ENCODE data around the gene ACOT9. TPM values are rescaled to one million over a fixed set of nuclear protein-coding genes. Genes with fewer than 3 reads are reported as not detected.

ACOT9 gene
- total RNA-seq (10 to 100 TPM; 22.5 to 24.9 TPM), total RNA-seq (44.5 to 56.8 reads per million in 2 donors)

GRCh38 chrX:23742697-23743622, at the start of gene ACOT9:
TSS of gene ACOT9 (minus strand) at chrX:23743276. CDS start at chrX:23743144, 132 bp downstream.
- ATAC-seq (peak; percentile 89), DNase-seq (peak; percentile 44 to 66 (median 50))
- H3K9me3 ChIP-seq (ENCODE audit: control insufficient read depth, low read length, poor library complexity, severe bottlenecking) = no peaks in the 10 kb centered on the region
- no peaks in the 10 kb centered on the region for H3K36me3 Mint-ChIP-seq (ENCODE audit: low read depth)
- no peaks in the 10 kb centered on the region for H3K27me3 Mint-ChIP-seq
- peaks cover 21% of the 10 kb centered on the region for H3K4me1 Mint-ChIP-seq
- H3K27ac Mint-ChIP-seq = peak within 1 kb of the TSS; percentile 87
- peak within 1 kb of the TSS; percentile 88 for H3K4me3 Mint-ChIP-seq

GRCh38 chrX:23790155-23790497, 47.0 kb upstream of the ACOT9 start:
- Mint-ChIP-seq H3K36me3 (ENCODE audit: low read depth) (no peaks in the 10 kb centered on the region), H3K27me3 (no peaks in the 10 kb centered on the region), H3K27ac (no peak overlapping the region), H3K4me3 (no peak overlapping the region), H3K4me1 (peaks cover 3% of the 10 kb centered on the region)
- DNase-seq = no peak
- H3K9me3 ChIP-seq (ENCODE audit: control insufficient read depth, low read length, poor library complexity, severe bottlenecking) = no peaks in the 10 kb centered on the region
- no peak for ATAC-seq

- ATAC-seq = no peak
- H3K4me1 Mint-ChIP-seq = peaks cover 4% of the 10 kb centered on the region
- H3K36me3 Mint-ChIP-seq (ENCODE audit: low read depth) = no peaks in the 10 kb centered on the region
- no peak overlapping the region for H3K27ac Mint-ChIP-seq
- H3K9me3 ChIP-seq (ENCODE audit: control insufficient read depth, low read length, poor library complexity, severe bottlenecking) = no peaks in the 10 kb centered on the region
- DNase-seq = no peak
- no peaks in the 10 kb centered on the region for H3K27me3 Mint-ChIP-seq
- no peak overlapping the region for H3K4me3 Mint-ChIP-seq
These were observed 46.5 kb upstream of the ACOT9 start for GRCh38 chrX:23789386-23790154.

GRCh38 chrX:23788946-23789345, 45.9 kb upstream of the ACOT9 start:
- no peak overlapping the region for H3K27ac Mint-ChIP-seq
- H3K9me3 ChIP-seq (ENCODE audit: control insufficient read depth, low read length, poor library complexity, severe bottlenecking) = no peaks in the 10 kb centered on the region
- H3K27me3 Mint-ChIP-seq = no peaks in the 10 kb centered on the region
- no peak overlapping the region for H3K4me3 Mint-ChIP-seq
- ATAC-seq = no peak
- no peaks in the 10 kb centered on the region for H3K36me3 Mint-ChIP-seq (ENCODE audit: low read depth)
- peaks cover 7% of the 10 kb centered on the region for H3K4me1 Mint-ChIP-seq
- no peak for DNase-seq

- H3K27me3 Mint-ChIP-seq = no peaks in the 10 kb centered on the region
- ATAC-seq (no peak), DNase-seq (no peak)
- no peaks in the 10 kb centered on the region for H3K36me3 Mint-ChIP-seq (ENCODE audit: low read depth)
- H3K4me1 Mint-ChIP-seq = peaks cover 9% of the 10 kb centered on the region
- no peak overlapping the region for H3K27ac Mint-ChIP-seq
- H3K4me3 Mint-ChIP-seq = no peak overlapping the region
- no peaks in the 10 kb centered on the region for H3K9me3 ChIP-seq (ENCODE audit: control insufficient read depth, low read length, poor library complexity, severe bottlenecking)
These were observed 45.4 kb upstream of the ACOT9 start for GRCh38 chrX:23788521-23788920.

- no peak overlapping the region for H3K27ac Mint-ChIP-seq
- ATAC-seq (no peak), DNase-seq (no peak)
- no peaks in the 10 kb centered on the region for H3K9me3 ChIP-seq (ENCODE audit: control insufficient read depth, low read length, poor library complexity, severe bottlenecking)
- no peaks in the 10 kb centered on the region for H3K27me3 Mint-ChIP-seq
- H3K36me3 Mint-ChIP-seq (ENCODE audit: low read depth) = no peaks in the 10 kb centered on the region
- H3K4me1 Mint-ChIP-seq = peaks cover 12% of the 10 kb centered on the region
- H3K4me3 Mint-ChIP-seq = no peak overlapping the region
These were observed 44.7 kb upstream of the ACOT9 start for GRCh38 chrX:23787745-23788118.

GRCh38 chrX:23786268-23786815, 43.3 kb upstream of the ACOT9 start:
- Mint-ChIP-seq H3K27me3 (no peaks in the 10 kb centered on the region), H3K27ac (peak overlapping the region; percentile 74), H3K36me3 (ENCODE audit: low read depth) (no peaks in the 10 kb centered on the region), H3K4me1 (peaks cover 17% of the 10 kb centered on the region), H3K4me3 (peak overlapping the region; percentile 39)
- no peak for DNase-seq
- H3K9me3 ChIP-seq (ENCODE audit: control insufficient read depth, low read length, poor library complexity, severe bottlenecking) = no peaks in the 10 kb centered on the region
- no peak for ATAC-seq

GRCh38 chrX:23785580-23785979, 42.5 kb upstream of the ACOT9 start:
- no peaks in the 10 kb centered on the region for H3K9me3 ChIP-seq (ENCODE audit: control insufficient read depth, low read length, poor library complexity, severe bottlenecking)
- H3K4me3 Mint-ChIP-seq = peak overlapping the region; percentile 93
- H3K36me3 Mint-ChIP-seq (ENCODE audit: low read depth) = no peaks in the 10 kb centered on the region
- ATAC-seq = no peak
- no peak for DNase-seq
- H3K4me1 Mint-ChIP-seq = peaks cover 20% of the 10 kb centered on the region
- no peaks in the 10 kb centered on the region for H3K27me3 Mint-ChIP-seq
- H3K27ac Mint-ChIP-seq = peak overlapping the region; percentile 67

- DNase-seq (no peak), ATAC-seq (no peak)
- Mint-ChIP-seq H3K36me3 (ENCODE audit: low read depth) (no peaks in the 10 kb centered on the region), H3K4me3 (peak overlapping the region; percentile 93), H3K27me3 (no peaks in the 10 kb centered on the region), H3K4me1 (peaks cover 20% of the 10 kb centered on the region), H3K27ac (peak overlapping the region; percentile 94)
- no peaks in the 10 kb centered on the region for H3K9me3 ChIP-seq (ENCODE audit: control insufficient read depth, low read length, poor library complexity, severe bottlenecking)
These were observed 41.6 kb upstream of the ACOT9 start for GRCh38 chrX:23784470-23785331.

- H3K9me3 ChIP-seq (ENCODE audit: control insufficient read depth, low read length, poor library complexity, severe bottlenecking) = no peaks in the 10 kb centered on the region
- H3K4me1 Mint-ChIP-seq = peaks cover 23% of the 10 kb centered on the region
- no peaks in the 10 kb centered on the region for H3K36me3 Mint-ChIP-seq (ENCODE audit: low read depth)
- ATAC-seq (no peak), DNase-seq (no peak)
- H3K4me3 Mint-ChIP-seq = peak overlapping the region; percentile 93
- no peaks in the 10 kb centered on the region for H3K27me3 Mint-ChIP-seq
- H3K27ac Mint-ChIP-seq = peak overlapping the region; percentile 94
These were observed 40.8 kb upstream of the ACOT9 start for GRCh38 chrX:23783589-23784469.

GRCh38 chrX:23782863-23783588, 40.0 kb upstream of the ACOT9 start, which contains the start of gene SAT1:
TSS of gene SAT1 (plus strand) at chrX:23783173. CDS start at chrX:23783352, 179 bp downstream.
- ATAC-seq (peak; percentile 90), DNase-seq (peak; percentile 86 to 90 (median 87))
- peaks cover 23% of the 10 kb centered on the region for H3K4me1 Mint-ChIP-seq
- H3K27me3 Mint-ChIP-seq = no peaks in the 10 kb centered on the region
- H3K4me3 Mint-ChIP-seq = peak within 1 kb of the TSS; percentile 93
- peak within 1 kb of the TSS; percentile 94 for H3K27ac Mint-ChIP-seq
- H3K36me3 Mint-ChIP-seq (ENCODE audit: low read depth) = no peaks in the 10 kb centered on the region
- no peaks in the 10 kb centered on the region for H3K9me3 ChIP-seq (ENCODE audit: control insufficient read depth, low read length, poor library complexity, severe bottlenecking)
